GM19238 (cell line): Measurements from ENCODE around the gene SELENOF.
"Not testable (repeated sequence)": the region's sequence is repeated elsewhere in the genome, so short reads cannot be mapped to it uniquely, and the experiment has no call there.

Experiments
- DNase-seq: peaks from one replicate; pipeline ENCODE4 v3.0.0; 2011; ENCODE audit warnings: low spot score; ENCODE audit not compliant: insufficient read length

The SELENOF gene

GRCh38 chr1:86916752-86917151, 2.8 kb upstream of the SELENOF start:
- DNase-seq: no peak

GRCh38 chr1:86915737-86916235, 1.9 kb upstream of the SELENOF start:
- DNase-seq: no peak

- DNase-seq: no peak
These were observed 1.2 kb upstream of the SELENOF start for GRCh38 chr1:86914998-86915736.

GRCh38 chr1:86914601-86914997, 673 bp upstream of the SELENOF start, which contains the start of gene HS2ST1:
TSS of gene HS2ST1 (plus strand) at chr1:86914635.
- no peak for DNase-seq

GRCh38 chr1:86913399-86913895, 479 bp downstream of the SELENOF start:
- DNase-seq: peak; percentile 23

GRCh38 chr1:86912281-86912900, 1.5 kb downstream of the SELENOF start:
- DNase-seq: no peak

GRCh38 chr1:86906419-86906818, 7.5 kb downstream of the SELENOF start:
- DNase-seq: no peak

- no peak for DNase-seq
These were observed 8.1 kb downstream of the SELENOF start for GRCh38 chr1:86905875-86906274.

- not testable (repeated sequence) for DNase-seq
These were observed 14.5 kb downstream of the SELENOF start for GRCh38 chr1:86899401-86899800.

GRCh38 chr1:86888327-86888726, 25.6 kb downstream of the SELENOF start:
- DNase-seq: no peak

GRCh38 chr1:86887479-86888162, 26.3 kb downstream of the SELENOF start:
- DNase-seq: no peak

- no peak for DNase-seq
These were observed 38.2 kb downstream of the SELENOF start for GRCh38 chr1:86875722-86876121.

GRCh38 chr1:86872086-86872485, 41.8 kb downstream of the SELENOF start:
- no peak for DNase-seq

GRCh38 chr1:86871001-86871400, 42.9 kb downstream of the SELENOF start:
- DNase-seq: no peak

- DNase-seq: no peak
These were observed 45.4 kb downstream of the SELENOF start for GRCh38 chr1:86868477-86868876.

GRCh38 chr1:86867278-86867677, 46.6 kb downstream of the SELENOF start:
- DNase-seq: not testable (repeated sequence)

GRCh38 chr1:86866665-86867064, 47.3 kb downstream of the SELENOF start:
- no peak for DNase-seq

GRCh38 chr1:86865973-86866637, 47.8 kb downstream of the SELENOF start:
- DNase-seq: no peak

- DNase-seq: no peak
These were observed 51.0 kb downstream of the SELENOF start for GRCh38 chr1:86862920-86863319.

- DNase-seq: no peak
These were observed 52.5 kb downstream of the SELENOF start for GRCh38 chr1:86861424-86861823.

GRCh38 chr1:86860424-86860823, 53.5 kb downstream of the SELENOF start:
- DNase-seq: no peak
